SK-N-SH treated with all-trans-retinoic acid at 6 μM for 48 hours (cell line): ENCODE data around the gene ODAD3.

Source experiments
- ARNTL ChIP-seq: fragments of 450-650 bp; formaldehyde crosslinking; IDR thresholded peaks from 2 replicates; pipeline ENCODE4 v1.5.0; 2020; ENCODE audit warnings: low read depth, mild to moderate bottlenecking, moderate library complexity, borderline replicate concordance
- CREB5 ChIP-seq: fragments of 250-450 bp; sonication (Bioruptor Pico); IDR thresholded peaks from 2 replicates; pipeline ENCODE4 v1.5.1; 2020; ENCODE audit warnings: low read depth, mild to moderate bottlenecking, moderate library complexity
- CSRNP3 ChIP-seq: fragments of 250-450 bp; sonication (Bioruptor Pico); IDR thresholded peaks from 2 replicates; pipeline ENCODE4 v1.5.1; 2021; ENCODE audit warnings: mild to moderate bottlenecking, moderate library complexity
- PATZ1 ChIP-seq: fragments of 250-450 bp; sonication (Bioruptor Pico); IDR thresholded peaks from 2 replicates; pipeline ENCODE4 v1.8.0; 2020; ENCODE audit warnings: mild to moderate bottlenecking, moderate library complexity, borderline replicate concordance
- ZC3H10 ChIP-seq: fragments of 250-450 bp; sonication (Bioruptor Pico); IDR thresholded peaks from 2 replicates; pipeline ENCODE4 v1.5.1; 2021; ENCODE audit warnings: mild to moderate bottlenecking, moderate library complexity
- ZFP30 ChIP-seq: fragments of 450-650 bp; formaldehyde crosslinking; IDR thresholded peaks from 2 replicates; pipeline ENCODE4 v1.5.0; 2022; ENCODE audit warnings: mild to moderate bottlenecking, moderate library complexity
- ZNF70 ChIP-seq: fragments of 450-650 bp; formaldehyde crosslinking; IDR thresholded peaks from 2 replicates; pipeline ENCODE4 v1.5.0; 2020; ENCODE audit warnings: mild to moderate bottlenecking, moderate library complexity

GRCh38 chr19:11379857-11380350 lies 55.0 kb downstream of the ODAD3 start:
- TF ChIP-seq ZNF70 (CRISPR knock-in tag) (no peak), CREB5 (no peak), ZC3H10 (CRISPR knock-in tag) (no peak), ZFP30 (CRISPR knock-in tag) (no peak), CSRNP3 (CRISPR knock-in tag) (no peak), ARNTL (no peak), PATZ1 (CRISPR knock-in tag) (no peak)
